Glutamatergic neuron (in vitro differentiated cells): ENCODE data around the gene OTOS. TPM values are rescaled to one million over a fixed set of nuclear protein-coding genes. Genes with fewer than 3 reads are reported as not detected.

Experiments used
- DNase-seq: peaks from one replicate; pipeline ENCODE4 v3.0.0; 2022
- H3K27ac Mint-ChIP-seq: one replicate; pipeline ENCODE4 v1.8.0; 2020; ENCODE audit warnings: mild to moderate bottlenecking, mixed read lengths, inconsistent platforms; ENCODE audit not compliant: unreplicated experiment
- H3K27me3 Mint-ChIP-seq: one replicate; pipeline ENCODE4 v1.8.0; 2020; ENCODE audit warnings: mild to moderate bottlenecking, moderate library complexity, mixed read lengths, inconsistent platforms; ENCODE audit not compliant: unreplicated experiment
- H3K36me3 Mint-ChIP-seq: one replicate; pipeline ENCODE4 v1.8.0; 2020; ENCODE audit warnings: mild to moderate bottlenecking, mixed read lengths, inconsistent platforms; ENCODE audit not compliant: unreplicated experiment
- H3K4me1 Mint-ChIP-seq: one replicate; pipeline ENCODE4 v1.8.0; 2020; ENCODE audit warnings: mild to moderate bottlenecking, low read depth, mixed read lengths, inconsistent platforms; ENCODE audit not compliant: unreplicated experiment
- H3K4me3 Mint-ChIP-seq: one replicate; pipeline ENCODE4 v1.8.0; 2020; ENCODE audit warnings: mild to moderate bottlenecking, mixed read lengths, inconsistent platforms; ENCODE audit not compliant: unreplicated experiment
- H3K9me3 Mint-ChIP-seq: one replicate; pipeline ENCODE4 v1.8.0; 2020; ENCODE audit warnings: mild to moderate bottlenecking, moderate library complexity, mixed read lengths, inconsistent platforms; ENCODE audit not compliant: unreplicated experiment
- CTCF ChIP-seq: fragments of 200-600 bp; sonication (generic); IDR thresholded peaks from one replicate; pipeline ENCODE4 v1.5.0; 2021; ENCODE audit not compliant: partially characterized antibody, unreplicated experiment
- total RNA-seq: library from RNA; stranded (reverse); fragmentation: NEBNext Ultra II Directional; extraction: Animal tissue kit (Norgen Biotek cat#: 25700); gene quantifications from one replicate; pipeline ENCODE4 v1.2.1, GENCODE V29; 2021; ENCODE audit not compliant: unreplicated experiment

The OTOS gene
- total RNA-seq, 1 donor from 2014 or later: not detected

GRCh38 chr2:240137596-240138253 is 2.7 kb downstream of the OTOS start:
- Mint-ChIP-seq H3K9me3 (peaks cover 15% of the 10 kb centered on the region), H3K4me3 (no peak overlapping the region), H3K36me3 (no peaks in the 10 kb centered on the region), H3K27me3 (peaks cover 9% of the 10 kb centered on the region), H3K27ac (no peak overlapping the region), H3K4me1 (peaks cover 21% of the 10 kb centered on the region)
- no peak for DNase-seq
- no peak for TF ChIP-seq CTCF

GRCh38 chr2:240136671-240137292 is 3.7 kb downstream of the OTOS start:
- Mint-ChIP-seq H3K27me3 (peaks cover 7% of the 10 kb centered on the region), H3K36me3 (no peaks in the 10 kb centered on the region), H3K27ac (no peak overlapping the region), H3K4me3 (peak overlapping the region; percentile 64), H3K9me3 (peaks cover 15% of the 10 kb centered on the region), H3K4me1 (peaks cover 21% of the 10 kb centered on the region)
- no peak for TF ChIP-seq CTCF
- DNase-seq: no peak

GRCh38 chr2:240136013-240136670 is 4.3 kb downstream of the OTOS start, which contains the start of gene COPS9:
Gene COPS9 (minus strand): TSS chr2:240136305. CDS start chr2:240136284, 21 bp downstream.
- Mint-ChIP-seq H3K36me3 (no peaks in the 10 kb centered on the region), H3K9me3 (peaks cover 15% of the 10 kb centered on the region), H3K4me3 (peak within 1 kb of the TSS; percentile 99), H3K27ac (peak within 1 kb of the TSS; percentile 93), H3K4me1 (peaks cover 21% of the 10 kb centered on the region), H3K27me3 (peaks cover 7% of the 10 kb centered on the region)
- peak; percentile 95 for DNase-seq
- TF ChIP-seq CTCF: no peak

GRCh38 chr2:240135706-240136012 is 4.8 kb downstream of the OTOS start:
- no peaks in the 10 kb centered on the region for H3K36me3 Mint-ChIP-seq
- H3K27ac Mint-ChIP-seq: peak overlapping the region; percentile 93

More at GRCh38 chr2:240135706-240136012, 4.8 kb downstream of the OTOS start:
- TF ChIP-seq CTCF: no peak
- no peak for DNase-seq
- Mint-ChIP-seq H3K4me3 (peak overlapping the region; percentile 99), H3K27me3 (peaks cover 7% of the 10 kb centered on the region), H3K9me3 (peaks cover 15% of the 10 kb centered on the region), H3K4me1 (peaks cover 21% of the 10 kb centered on the region)
